ENCODE results near the gene EPN2.

The EPN2 gene

GRCh38 chr17:19331543-19332245 lies 94.5 kb downstream of the EPN2 start:
- no peaks in the 10 kb centered on the region for H3K27me3 ChIP-seq
- no peak overlapping the region for H3K4me3 ChIP-seq (ENCODE audit: low read depth, low read length)
- no peaks in the 10 kb centered on the region for H3K9me3 ChIP-seq
- no peak for TF ChIP-seq CTCF (IDR thresholded peaks at IDR 0.05; ENCODE audit: low read depth, low read length)
- no peaks in the 10 kb centered on the region for H3K4me1 ChIP-seq
- H3K36me3 ChIP-seq: no peaks in the 10 kb centered on the region
- DNase-seq: no peak

GRCh38 chr17:19332371-19333131 lies 95.4 kb downstream of the EPN2 start:
- no peaks in the 10 kb centered on the region for H3K9me3 ChIP-seq
- no peaks in the 10 kb centered on the region for H3K4me1 ChIP-seq
- no peaks in the 10 kb centered on the region for H3K36me3 ChIP-seq
- no peak for TF ChIP-seq CTCF (IDR thresholded peaks at IDR 0.05; ENCODE audit: low read depth, low read length)
- no peak overlapping the region for H3K4me3 ChIP-seq (ENCODE audit: low read depth, low read length)
- no peaks in the 10 kb centered on the region for H3K27me3 ChIP-seq
- DNase-seq: peak; percentile 45

- Histone ChIP-seq H3K36me3 (no peaks in the 10 kb centered on the region), H3K4me1 (no peaks in the 10 kb centered on the region), H3K4me3 (ENCODE audit: low read depth, low read length) (no peak overlapping the region), H3K27me3 (no peaks in the 10 kb centered on the region), H3K9me3 (no peaks in the 10 kb centered on the region)
- no peak for TF ChIP-seq CTCF (IDR thresholded peaks at IDR 0.05; ENCODE audit: low read depth, low read length)
- DNase-seq: no peak
These were observed 95.9 kb downstream of the EPN2 start for GRCh38 chr17:19333132-19333440.

- no peaks in the 10 kb centered on the region for H3K36me3 ChIP-seq
- no peaks in the 10 kb centered on the region for H3K4me1 ChIP-seq
- no peak overlapping the region for H3K4me3 ChIP-seq (ENCODE audit: low read depth, low read length)
- H3K27me3 ChIP-seq: no peaks in the 10 kb centered on the region
- H3K9me3 ChIP-seq: no peaks in the 10 kb centered on the region
- DNase-seq: no peak
- no peak for TF ChIP-seq CTCF (IDR thresholded peaks at IDR 0.05; ENCODE audit: low read depth, low read length)
These were observed 96.6 kb downstream of the EPN2 start for GRCh38 chr17:19333736-19334290.

- Histone ChIP-seq H3K36me3 (no peaks in the 10 kb centered on the region), H3K4me1 (no peaks in the 10 kb centered on the region), H3K9me3 (no peaks in the 10 kb centered on the region), H3K27me3 (no peaks in the 10 kb centered on the region), H3K4me3 (ENCODE audit: low read depth, low read length) (no peak overlapping the region)
- DNase-seq: no peak
- no peak for TF ChIP-seq CTCF (IDR thresholded peaks at IDR 0.05; ENCODE audit: low read depth, low read length)
These were observed 97.2 kb downstream of the EPN2 start for GRCh38 chr17:19334331-19334730.

Data from BE2C (cell line).